Neural crest cell (in vitro differentiated cells): Measurements from ENCODE around the gene RBX1. TPM values are rescaled to one million over a fixed set of nuclear protein-coding genes. Genes with fewer than 3 reads are reported as not detected.

ENCODE experiments used
- DNase-seq: peaks from one replicate; pipeline ENCODE4 v3.0.0; 2021; ENCODE audit warnings: low read depth, mixed read lengths, low spot score
- H3K27ac Mint-ChIP-seq: one replicate; pipeline ENCODE4 v1.8.0; 2021; ENCODE audit warnings: mild to moderate bottlenecking, mixed read lengths; ENCODE audit not compliant: unreplicated experiment
- H3K27me3 Mint-ChIP-seq: 2 replicates; pipeline ENCODE4 v1.8.0; 2021; ENCODE audit warnings: low read depth, mild to moderate bottlenecking, mixed read lengths
- H3K36me3 Mint-ChIP-seq: 2 replicates; pipeline ENCODE4 v1.8.0; 2021; ENCODE audit warnings: low read depth, mild to moderate bottlenecking, mixed read lengths
- H3K4me1 Mint-ChIP-seq: 2 replicates; pipeline ENCODE4 v1.8.0; 2021; ENCODE audit warnings: mixed read lengths
- H3K4me3 Mint-ChIP-seq: one replicate; pipeline ENCODE4 v1.8.0; 2021; ENCODE audit warnings: mild to moderate bottlenecking, mixed read lengths
- H3K9me3 Mint-ChIP-seq: 2 replicates; pipeline ENCODE4 v1.8.0; 2021; ENCODE audit warnings: mixed read lengths
- total RNA-seq: library from RNA; stranded (reverse); gene quantifications from 2 replicates; pipeline ENCODE4 v1.2.1, GENCODE V29; 2021
- TF ChIP-seq, protein P1 (sequence below): fragments of 200-600 bp; sonication (generic); conservative IDR thresholded peaks from 2 replicates; pipeline ENCODE4 v1.5.0; 2021; ENCODE audit warnings: antibody characterized with exemption, mild to moderate bottlenecking

Gene RBX1
- total RNA-seq, 1 donor from 2014 or later: 75.5 TPM

DNA sequence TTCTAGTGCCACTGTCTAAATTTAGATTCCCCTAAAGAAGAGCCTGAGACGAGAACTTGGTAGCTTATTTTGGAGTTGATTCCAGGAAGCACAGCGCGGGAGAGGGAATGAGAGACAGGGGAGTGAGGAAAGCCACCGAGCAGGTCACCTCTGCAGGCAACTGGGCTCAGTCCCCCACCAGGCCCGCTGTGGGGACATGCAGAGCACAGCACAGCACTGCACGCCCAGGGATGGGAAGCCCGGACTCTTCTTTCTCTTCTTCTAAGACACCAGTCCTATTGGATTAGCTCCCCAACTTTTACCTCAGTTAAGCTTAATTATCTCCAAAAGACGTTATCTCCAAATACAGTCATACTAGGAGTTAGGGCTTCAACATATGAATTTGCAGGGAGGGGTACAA, 28.7 kb downstream of the RBX1 start:
- H3K9me3 Mint-ChIP-seq: no peaks in the 10 kb centered on the region
- TF ChIP-seq, protein P1, sequence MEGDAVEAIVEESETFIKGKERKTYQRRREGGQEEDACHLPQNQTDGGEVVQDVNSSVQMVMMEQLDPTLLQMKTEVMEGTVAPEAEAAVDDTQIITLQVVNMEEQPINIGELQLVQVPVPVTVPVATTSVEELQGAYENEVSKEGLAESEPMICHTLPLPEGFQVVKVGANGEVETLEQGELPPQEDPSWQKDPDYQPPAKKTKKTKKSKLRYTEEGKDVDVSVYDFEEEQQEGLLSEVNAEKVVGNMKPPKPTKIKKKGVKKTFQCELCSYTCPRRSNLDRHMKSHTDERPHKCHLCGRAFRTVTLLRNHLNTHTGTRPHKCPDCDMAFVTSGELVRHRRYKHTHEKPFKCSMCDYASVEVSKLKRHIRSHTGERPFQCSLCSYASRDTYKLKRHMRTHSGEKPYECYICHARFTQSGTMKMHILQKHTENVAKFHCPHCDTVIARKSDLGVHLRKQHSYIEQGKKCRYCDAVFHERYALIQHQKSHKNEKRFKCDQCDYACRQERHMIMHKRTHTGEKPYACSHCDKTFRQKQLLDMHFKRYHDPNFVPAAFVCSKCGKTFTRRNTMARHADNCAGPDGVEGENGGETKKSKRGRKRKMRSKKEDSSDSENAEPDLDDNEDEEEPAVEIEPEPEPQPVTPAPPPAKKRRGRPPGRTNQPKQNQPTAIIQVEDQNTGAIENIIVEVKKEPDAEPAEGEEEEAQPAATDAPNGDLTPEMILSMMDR: no peak
- peak overlapping the region; percentile 5 for H3K27ac Mint-ChIP-seq

DNA sequence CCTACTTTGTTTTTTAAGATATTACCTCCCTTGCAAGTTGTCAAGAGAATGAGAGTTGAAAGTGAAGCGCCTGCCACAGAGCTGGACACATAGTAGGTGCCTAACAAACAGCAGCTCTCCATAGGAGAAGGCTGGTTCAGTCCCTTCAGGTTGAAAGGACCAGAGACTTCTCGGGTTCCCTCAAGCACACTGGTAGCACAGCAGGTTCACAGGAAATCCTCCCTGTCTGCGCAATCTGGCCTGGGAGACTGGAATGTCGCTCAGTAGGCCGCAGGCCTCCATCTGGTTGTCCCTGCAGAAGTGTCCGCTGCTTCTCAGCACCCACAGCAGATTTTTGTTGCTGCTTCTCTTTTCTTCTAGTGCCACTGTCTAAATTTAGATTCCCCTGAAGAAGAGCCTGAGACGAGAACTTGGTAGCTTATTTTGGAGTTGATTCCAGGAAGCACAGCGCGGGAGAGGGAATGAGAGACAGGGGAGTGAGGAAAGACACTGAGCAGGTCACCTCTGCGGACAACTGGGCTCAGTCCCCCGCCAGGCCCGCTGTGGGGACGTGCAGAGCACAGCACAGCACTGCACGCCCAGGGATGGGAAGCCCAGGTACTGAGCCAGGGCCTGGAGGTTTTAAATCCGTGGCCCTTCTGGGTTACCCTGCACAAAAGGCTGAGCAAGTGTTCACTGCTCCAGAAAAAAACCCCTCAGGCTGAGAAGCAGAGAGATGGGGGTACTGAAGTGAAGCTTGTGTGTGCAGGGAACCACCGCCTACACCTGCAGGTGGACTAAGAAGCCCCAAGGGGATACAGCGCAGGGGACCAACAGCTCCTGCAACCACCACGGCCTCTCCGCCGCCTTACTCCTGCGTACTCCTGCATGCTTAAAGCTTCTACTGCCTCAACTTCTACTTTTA, 31.6 kb downstream of the RBX1 start:
- no peaks in the 10 kb centered on the region for H3K27me3 Mint-ChIP-seq
- TF ChIP-seq, protein P1: no peak
- no peaks in the 10 kb centered on the region for H3K36me3 Mint-ChIP-seq
- H3K4me3 Mint-ChIP-seq: no peak overlapping the region
- no peaks in the 10 kb centered on the region for H3K9me3 Mint-ChIP-seq
- no peaks in the 10 kb centered on the region for H3K4me1 Mint-ChIP-seq
- DNase-seq: no peak
- no peak overlapping the region for H3K27ac Mint-ChIP-seq

More for the DNA sequence above, 28.7 kb downstream of the RBX1 start:
- H3K4me1 Mint-ChIP-seq: no peaks in the 10 kb centered on the region
- H3K36me3 Mint-ChIP-seq: no peaks in the 10 kb centered on the region
- H3K4me3 Mint-ChIP-seq: no peak overlapping the region
- no peak for DNase-seq
- no peaks in the 10 kb centered on the region for H3K27me3 Mint-ChIP-seq

GRCh38 chr22:40991298-40991697, 40.1 kb downstream of the RBX1 start:
- no peak for DNase-seq
- Mint-ChIP-seq H3K4me1 (no peaks in the 10 kb centered on the region), H3K27ac (peak overlapping the region; percentile 35), H3K4me3 (no peak overlapping the region), H3K27me3 (peaks cover 23% of the 10 kb centered on the region), H3K36me3 (no peaks in the 10 kb centered on the region), H3K9me3 (no peaks in the 10 kb centered on the region)
- TF ChIP-seq, protein P1: no peak

GRCh38 chr22:40995821-40996220, 44.6 kb downstream of the RBX1 start:
- no peak overlapping the region for H3K4me3 Mint-ChIP-seq
- TF ChIP-seq, protein P1: no peak
- H3K36me3 Mint-ChIP-seq: no peaks in the 10 kb centered on the region
- peaks cover 2% of the 10 kb centered on the region for H3K9me3 Mint-ChIP-seq
- H3K27ac Mint-ChIP-seq: no peak overlapping the region
- DNase-seq: no peak
- no peaks in the 10 kb centered on the region for H3K4me1 Mint-ChIP-seq
- H3K27me3 Mint-ChIP-seq: peaks cover 20% of the 10 kb centered on the region

DNA sequence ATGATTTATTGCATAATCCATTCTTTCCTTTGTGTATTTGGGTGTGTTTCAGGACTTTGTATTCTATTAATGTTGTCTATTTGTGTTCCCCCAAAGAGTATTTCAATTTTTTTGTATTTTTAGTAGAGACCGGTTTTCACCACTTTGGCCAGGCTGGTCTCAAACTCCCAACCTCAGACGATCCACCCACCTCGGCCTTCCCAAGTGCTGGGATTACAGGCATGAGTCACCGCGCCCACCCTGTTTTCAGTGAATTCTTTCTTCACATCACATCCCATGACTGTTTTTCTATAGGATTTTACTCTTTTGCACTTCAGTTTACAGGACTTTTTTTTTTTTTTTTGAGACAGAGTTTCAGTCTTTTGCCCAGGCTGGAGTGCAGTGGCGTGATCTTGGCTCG, 46.3 kb downstream of the RBX1 start:
- peaks cover 12% of the 10 kb centered on the region for H3K27me3 Mint-ChIP-seq
- no peak for DNase-seq
- TF ChIP-seq, protein P1: no peak
- H3K4me3 Mint-ChIP-seq: no peak overlapping the region
- peaks cover 2% of the 10 kb centered on the region for H3K9me3 Mint-ChIP-seq
- H3K36me3 Mint-ChIP-seq: no peaks in the 10 kb centered on the region
- H3K27ac Mint-ChIP-seq: no peak overlapping the region
- H3K4me1 Mint-ChIP-seq: peaks cover 5% of the 10 kb centered on the region
